GM12872 (cell line): Measurements from ENCODE around the gene KIDINS220.

Experiments
- CTCF ChIP-seq: IDR thresholded peaks from 3 replicates; pipeline ENCODE4 v1.5.1; 2011; ENCODE audit warnings: low read depth, mild to moderate bottlenecking, low read length, moderate library complexity; ENCODE audit not compliant: insufficient read depth

The KIDINS220 gene

GRCh38 chr2:8796878-8797550 lies 40.4 kb downstream of the KIDINS220 start:
- no peak for TF ChIP-seq CTCF

- TF ChIP-seq CTCF, result no peak
Measured at GRCh38 chr2:8796315-8796848, 41.0 kb downstream of the KIDINS220 start.

- TF ChIP-seq CTCF, result no peak
Measured at GRCh38 chr2:8794923-8795825, 42.2 kb downstream of the KIDINS220 start.

- no peak for TF ChIP-seq CTCF
Measured at GRCh38 chr2:8790739-8791162, 46.7 kb downstream of the KIDINS220 start.

GRCh38 chr2:8786463-8786862 lies 51.0 kb downstream of the KIDINS220 start:
- TF ChIP-seq CTCF, result no peak

GRCh38 chr2:8779795-8780671 lies 57.4 kb downstream of the KIDINS220 start:
- TF ChIP-seq CTCF, result no peak

- TF ChIP-seq CTCF, result no peak
Measured at GRCh38 chr2:8774371-8774770, 63.0 kb downstream of the KIDINS220 start.
